GM11168 (cell line): Measurements from ENCODE around the gene RNF31.

ENCODE experiments used
- in situ Hi-C: fragments of 300-500 bp; cut with MboI; formaldehyde crosslinking; loops from one replicate; pipeline ENCODE4 v1.12.0; 2022; ENCODE audit warnings: low sequenced_read_pairs; ENCODE audit not compliant: unreplicated experiment

The RNF31 gene

DNA sequence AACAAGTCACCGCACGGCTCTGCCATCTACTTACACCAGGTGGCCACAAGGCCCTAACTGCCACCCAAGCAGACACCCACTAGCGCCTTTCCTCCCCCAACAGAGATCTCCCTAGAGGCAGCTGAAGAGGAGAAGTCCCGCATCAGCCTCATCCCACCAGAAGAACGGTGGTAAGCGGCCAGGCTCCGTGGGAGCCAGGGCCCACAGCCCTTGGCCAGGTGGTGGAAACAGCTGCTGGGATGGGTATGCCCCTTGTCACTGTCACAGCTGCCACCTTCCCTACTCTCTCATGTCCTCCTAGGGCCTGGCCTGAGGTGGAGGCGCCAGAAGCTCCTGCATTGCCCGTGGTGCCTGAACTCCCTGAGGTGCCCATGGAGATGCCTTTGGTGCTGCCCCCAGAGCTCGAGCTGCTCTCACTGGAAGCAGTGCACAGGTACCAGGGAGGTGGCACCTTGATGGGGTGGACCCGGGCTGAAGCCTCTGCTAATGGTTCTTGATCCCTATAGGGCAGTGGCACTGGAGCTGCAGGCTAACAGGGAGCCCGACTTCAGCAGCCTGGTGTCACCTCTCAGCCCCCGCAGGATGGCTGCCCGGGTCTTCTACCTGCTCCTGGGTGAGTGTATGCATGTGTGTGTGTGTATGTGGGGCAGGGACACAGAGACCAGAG is 32.1 kb downstream of the RNF31 start:
- in situ Hi-C loops: no loop called here

DNA sequence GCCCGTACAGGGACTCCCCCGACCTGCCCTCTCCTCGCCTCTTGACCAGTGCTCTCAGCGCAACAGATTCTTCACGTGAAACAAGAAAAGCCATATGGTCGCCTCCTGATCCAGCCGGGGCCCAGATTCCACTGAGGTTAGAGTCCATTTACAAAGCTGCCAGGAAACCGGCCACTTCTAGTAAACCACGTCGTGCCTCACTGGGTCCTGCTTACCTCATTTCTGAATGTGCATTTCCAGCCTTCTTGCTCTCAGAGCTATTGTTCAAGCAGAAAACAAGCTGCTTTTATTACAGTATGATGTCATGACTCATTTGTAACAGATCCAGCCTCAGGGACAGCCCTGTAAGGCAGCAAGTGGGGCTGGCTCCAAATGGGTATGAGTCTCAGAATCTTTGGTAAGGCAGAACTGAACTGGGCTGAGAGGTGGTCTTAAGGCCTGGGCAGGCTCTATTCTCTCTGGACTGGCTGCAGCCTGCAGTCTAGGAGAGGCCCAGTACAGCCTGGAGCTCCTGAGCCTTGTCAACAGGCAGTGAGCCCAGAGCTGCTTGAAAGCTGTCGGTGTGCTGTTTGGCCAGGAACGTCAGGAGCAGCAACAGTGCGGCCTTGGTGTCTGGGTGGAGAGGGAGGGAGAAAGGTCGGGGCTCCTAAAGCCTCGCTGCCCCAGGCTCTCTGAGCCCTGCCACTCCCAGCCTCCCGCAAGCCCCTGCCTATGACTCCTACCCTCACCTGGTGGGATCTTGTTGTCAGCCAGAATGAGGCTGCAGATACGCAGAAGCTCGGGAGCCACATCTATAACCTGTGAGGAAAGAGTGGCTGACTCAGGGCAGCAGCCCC is 32.9 kb downstream of the RNF31 start:
- in situ Hi-C loops: no loop called here

DNA sequence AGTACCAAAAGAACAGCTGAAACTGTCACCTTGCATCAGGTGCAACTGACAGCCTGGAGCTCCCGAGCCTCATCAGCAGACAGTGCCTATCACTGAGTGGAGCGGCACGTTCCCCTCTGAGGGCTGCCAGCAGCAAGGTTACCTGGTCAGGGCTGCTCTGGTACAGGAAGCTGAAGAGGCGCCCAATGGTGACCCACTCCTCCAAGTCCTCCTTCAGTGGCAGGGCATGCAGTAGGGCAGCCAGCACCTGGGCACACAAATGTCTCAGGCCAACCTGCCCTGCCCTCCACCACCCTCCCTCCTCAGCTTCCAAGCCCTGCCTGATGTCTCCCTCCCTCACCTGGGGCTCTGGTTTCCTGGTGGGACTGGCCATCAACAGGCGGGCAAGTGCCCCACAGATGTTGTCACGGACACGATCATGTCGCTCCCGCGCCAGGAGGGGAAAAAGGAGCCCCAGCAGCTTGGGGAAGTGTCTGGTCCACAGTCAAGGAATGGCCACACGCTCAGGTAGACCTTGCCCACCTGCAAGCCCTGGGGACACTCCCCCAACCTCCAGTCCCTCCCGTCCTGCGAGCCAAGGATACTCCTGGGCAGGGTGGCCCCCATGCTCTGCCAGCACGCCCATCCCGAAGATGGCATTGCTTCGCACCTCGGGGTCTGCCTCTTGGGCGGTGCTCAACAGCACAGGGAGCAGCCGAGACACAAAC is 34.2 kb downstream of the RNF31 start:
- in situ Hi-C loops: no loop called here

GRCh38 chr14:24182110-24182882 is 35.0 kb downstream of the RNF31 start:
- in situ Hi-C loops: no loop called here

GRCh38 chr14:24183014-24183481 is 35.8 kb downstream of the RNF31 start:
- in situ Hi-C loops: no loop called here

GRCh38 chr14:24184104-24184970 is 37.0 kb downstream of the RNF31 start:
- in situ Hi-C loops: no loop called here

DNA sequence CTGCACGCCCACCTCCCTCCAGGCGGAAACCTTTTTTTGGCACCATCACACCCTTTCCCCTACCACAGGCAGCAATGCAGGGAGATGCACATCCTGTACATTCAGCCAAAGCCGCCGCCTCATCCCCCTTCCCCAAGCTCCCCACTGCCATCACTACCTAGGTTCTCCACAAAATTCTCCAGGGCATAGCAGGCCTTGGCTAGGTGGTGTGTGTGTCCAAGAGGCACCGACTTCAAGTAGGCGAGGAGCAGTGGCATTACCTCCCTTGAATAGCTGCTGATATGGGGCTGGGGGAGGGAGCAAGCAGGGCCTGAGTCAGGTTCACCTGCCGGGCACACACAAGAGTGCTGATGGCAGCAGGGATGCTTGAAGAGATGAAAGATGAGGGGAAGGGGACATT is 37.7 kb downstream of the RNF31 start:
- in situ Hi-C loops: no loop called here

DNA sequence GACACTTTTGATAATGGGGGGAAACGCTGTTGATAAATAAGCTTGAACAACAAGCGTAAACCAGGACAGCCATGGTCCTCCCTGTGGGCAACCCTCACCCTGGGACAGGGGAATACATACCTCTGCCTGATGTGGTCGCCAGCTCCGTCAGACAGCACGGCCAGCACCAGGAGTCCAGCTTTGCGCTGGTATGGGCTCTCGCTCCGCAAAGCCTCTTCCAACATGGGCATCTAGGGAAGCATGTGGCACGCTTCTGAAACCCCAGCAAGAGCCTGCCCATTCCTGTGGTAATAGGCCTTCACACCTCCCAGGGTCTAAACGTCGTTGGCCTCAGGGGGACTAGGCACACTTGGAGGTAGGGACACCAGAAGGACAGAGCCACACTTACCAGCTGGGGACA is 38.4 kb downstream of the RNF31 start:
- in situ Hi-C loops: no loop called here

- in situ Hi-C loops: no loop called here
Observed at GRCh38 chr14:24186831-24187538, 39.7 kb downstream of the RNF31 start.

DNA sequence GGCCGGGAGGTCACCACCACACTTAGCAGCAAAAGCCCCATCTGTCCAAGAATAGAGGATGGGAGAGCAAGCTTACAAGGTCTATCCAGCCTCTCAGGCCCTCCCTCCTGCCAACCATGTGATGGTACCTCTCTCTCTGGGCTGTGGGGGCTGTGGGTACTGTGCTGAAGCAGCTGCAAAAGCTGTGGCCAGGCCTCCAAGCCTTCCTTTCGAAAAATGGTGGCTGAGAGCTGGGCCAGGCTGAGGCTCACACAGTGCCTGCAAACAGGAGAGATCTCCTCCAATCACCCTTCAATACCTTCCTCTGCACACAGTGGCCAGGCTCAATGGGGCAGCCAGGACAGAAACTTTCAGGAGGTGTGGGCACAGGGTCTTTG is 40.2 kb downstream of the RNF31 start:
- in situ Hi-C loops: no loop called here

GRCh38 chr14:24188251-24189058 is 41.2 kb downstream of the RNF31 start, which contains the start of gene IPO4:
IPO4 (minus strand) TSS chr14:24188816; CDS start chr14:24188787, 29 bp downstream.
- in situ Hi-C loops: no loop called here

DNA sequence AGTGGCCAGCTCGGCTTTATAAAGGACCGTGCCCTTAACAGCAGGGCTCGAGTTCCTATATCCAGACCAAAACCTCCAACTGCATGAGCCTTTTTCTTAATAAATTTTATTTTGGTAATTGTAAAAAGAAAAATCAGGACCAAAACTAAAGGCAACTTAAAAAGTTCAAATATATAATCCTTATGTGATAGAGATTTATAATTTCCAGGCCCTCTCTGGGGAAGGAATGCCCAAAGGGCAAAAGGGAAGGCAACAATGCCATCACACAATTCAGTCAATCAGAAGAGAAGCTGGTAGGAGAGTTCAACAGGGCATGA is 41.7 kb downstream of the RNF31 start:
- in situ Hi-C loops: no loop called here

DNA sequence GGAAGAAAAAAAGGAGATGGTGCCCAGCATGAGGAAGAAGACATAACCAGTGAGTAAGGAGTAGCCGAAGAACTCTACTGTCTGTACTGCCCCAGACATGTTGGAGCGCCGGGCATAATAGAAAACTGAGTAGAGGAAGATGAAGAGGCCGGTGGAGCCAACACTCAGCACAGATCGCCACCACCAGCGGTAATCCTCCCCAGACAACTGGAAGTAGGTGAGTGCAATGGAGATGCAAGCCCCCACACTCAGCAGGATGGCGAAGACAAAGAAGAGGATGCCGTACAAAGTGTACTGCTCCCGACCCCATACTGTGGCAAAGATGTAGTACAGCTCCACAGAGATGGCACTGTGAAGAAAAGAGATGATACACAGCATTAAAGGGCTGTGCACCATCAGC is 42.2 kb downstream of the RNF31 start:
- in situ Hi-C loops: no loop called here

DNA sequence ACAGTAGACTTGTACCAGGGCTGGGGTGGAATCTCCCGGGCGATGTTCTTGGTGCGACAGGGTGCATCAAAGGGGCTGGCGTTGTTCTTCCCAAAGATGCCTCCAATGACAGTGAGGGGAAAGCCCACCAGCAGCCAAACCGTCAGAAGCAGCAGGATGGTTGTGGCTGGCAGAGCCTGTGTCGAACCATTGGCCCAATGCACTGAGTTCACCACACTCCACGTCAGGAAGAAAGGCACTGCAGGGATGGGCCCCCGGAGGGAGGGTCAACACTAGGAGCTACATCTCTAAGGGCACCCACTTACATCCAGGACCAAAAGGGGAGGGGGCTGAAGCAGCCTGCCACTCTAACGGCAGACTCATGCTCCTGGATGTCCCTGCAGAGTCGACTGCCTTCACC is 43.1 kb downstream of the RNF31 start:
- in situ Hi-C loops: no loop called here

DNA sequence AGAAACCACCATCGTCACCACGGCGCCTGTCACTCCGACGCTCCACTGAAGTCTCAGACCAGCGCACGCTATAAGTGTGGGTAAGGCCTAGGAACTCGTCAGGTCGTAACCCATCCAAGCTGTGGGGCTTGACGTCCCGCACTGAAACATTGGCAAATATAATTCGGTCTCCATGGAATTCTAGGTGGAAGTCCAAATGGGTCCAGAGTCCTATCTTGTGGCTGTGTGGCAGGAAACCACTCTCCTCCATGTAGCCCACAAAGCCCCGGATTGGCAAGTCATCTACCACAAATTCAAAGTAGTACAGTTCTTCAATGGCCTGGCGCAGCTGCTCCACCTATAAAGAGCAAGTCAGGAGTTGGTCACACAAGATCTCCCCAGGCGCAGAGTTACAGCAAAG is 45.6 kb downstream of the RNF31 start:
- in situ Hi-C loops: no loop called here

- in situ Hi-C loops: no loop called here
Observed at GRCh38 chr14:24194186-24194872, 47.0 kb downstream of the RNF31 start.

DNA sequence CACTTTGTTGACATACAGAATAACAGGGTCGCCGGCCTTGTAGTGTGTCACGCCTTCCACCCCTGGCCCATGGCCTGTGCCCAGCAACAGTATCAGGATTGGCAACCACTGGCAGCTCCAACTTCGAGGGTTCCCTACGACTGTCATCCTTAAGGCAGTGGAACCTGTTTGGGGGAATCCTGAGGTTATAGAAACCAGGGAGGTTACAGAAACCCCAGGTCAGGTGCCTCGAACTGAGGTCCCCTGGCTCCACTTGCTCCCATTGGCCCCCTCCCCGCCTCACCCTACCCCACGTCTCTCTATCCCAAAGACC is 47.5 kb downstream of the RNF31 start:
- in situ Hi-C loops: no loop called here
